Fibroblast of the aortic adventitia (primary cell): Measurements from ENCODE around the gene CLIC3. TPM values are rescaled to one million over a fixed set of nuclear protein-coding genes. Genes with fewer than 3 reads are reported as not detected.
A peak's percentile ranks its signal among the peaks of the same experiment; 100 is the strongest.
"Not testable (repeated sequence)": the region's sequence is repeated elsewhere in the genome, so short reads cannot be mapped to it uniquely, and the experiment has no call there.

Experiments
- DNase-seq: peaks from one replicate; pipeline ENCODE4 v3.0.0-alpha.2; 2010; ENCODE audit warnings: low read depth
- H3K4me3 ChIP-seq: 2 replicates; pipeline ENCODE4 v1.5.1; 2011; ENCODE audit warnings: low read depth, mild to moderate bottlenecking, control low read depth, low read length, moderate library complexity
- total RNA-seq: library from RNA; depleted of rRNA; stranded (reverse); fragments of >200 nt; gene quantifications from 2 replicates; pipeline ENCODE4 v1.2.3, GENCODE V29; 2012; ENCODE audit warnings: low replicate concordance
- TF ChIP-seq, protein P1 (sequence below): IDR thresholded peaks from 2 replicates; pipeline ENCODE4 v1.5.1; 2011; ENCODE audit warnings: mild to moderate bottlenecking, low read length, control low read depth, inconsistent platforms; ENCODE audit not compliant: insufficient read depth

CLIC3 gene
- total RNA-seq, 1 donor = 5.2 TPM

DNA sequence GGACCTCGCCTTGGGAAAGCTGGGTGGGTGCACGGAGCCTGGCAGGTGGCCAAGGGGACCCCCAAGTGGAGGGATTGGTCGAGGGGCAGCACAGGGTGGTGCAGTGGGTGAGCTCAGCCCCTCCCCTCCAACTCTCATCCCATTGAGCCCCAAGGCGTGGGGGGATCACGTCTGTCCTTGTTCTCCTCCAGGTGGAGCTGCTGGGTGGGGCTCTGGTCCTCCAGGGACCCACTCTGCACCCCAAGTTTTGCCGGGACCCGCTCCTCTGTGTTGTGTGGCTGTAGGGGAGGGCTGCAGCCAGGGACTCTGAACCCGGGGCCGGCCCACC lies 39.1 kb upstream of the CLIC3 start:
- H3K4me3 ChIP-seq = no peak overlapping the region
- no peak for DNase-seq
- TF ChIP-seq, protein P1, sequence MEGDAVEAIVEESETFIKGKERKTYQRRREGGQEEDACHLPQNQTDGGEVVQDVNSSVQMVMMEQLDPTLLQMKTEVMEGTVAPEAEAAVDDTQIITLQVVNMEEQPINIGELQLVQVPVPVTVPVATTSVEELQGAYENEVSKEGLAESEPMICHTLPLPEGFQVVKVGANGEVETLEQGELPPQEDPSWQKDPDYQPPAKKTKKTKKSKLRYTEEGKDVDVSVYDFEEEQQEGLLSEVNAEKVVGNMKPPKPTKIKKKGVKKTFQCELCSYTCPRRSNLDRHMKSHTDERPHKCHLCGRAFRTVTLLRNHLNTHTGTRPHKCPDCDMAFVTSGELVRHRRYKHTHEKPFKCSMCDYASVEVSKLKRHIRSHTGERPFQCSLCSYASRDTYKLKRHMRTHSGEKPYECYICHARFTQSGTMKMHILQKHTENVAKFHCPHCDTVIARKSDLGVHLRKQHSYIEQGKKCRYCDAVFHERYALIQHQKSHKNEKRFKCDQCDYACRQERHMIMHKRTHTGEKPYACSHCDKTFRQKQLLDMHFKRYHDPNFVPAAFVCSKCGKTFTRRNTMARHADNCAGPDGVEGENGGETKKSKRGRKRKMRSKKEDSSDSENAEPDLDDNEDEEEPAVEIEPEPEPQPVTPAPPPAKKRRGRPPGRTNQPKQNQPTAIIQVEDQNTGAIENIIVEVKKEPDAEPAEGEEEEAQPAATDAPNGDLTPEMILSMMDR = no peak

DNA sequence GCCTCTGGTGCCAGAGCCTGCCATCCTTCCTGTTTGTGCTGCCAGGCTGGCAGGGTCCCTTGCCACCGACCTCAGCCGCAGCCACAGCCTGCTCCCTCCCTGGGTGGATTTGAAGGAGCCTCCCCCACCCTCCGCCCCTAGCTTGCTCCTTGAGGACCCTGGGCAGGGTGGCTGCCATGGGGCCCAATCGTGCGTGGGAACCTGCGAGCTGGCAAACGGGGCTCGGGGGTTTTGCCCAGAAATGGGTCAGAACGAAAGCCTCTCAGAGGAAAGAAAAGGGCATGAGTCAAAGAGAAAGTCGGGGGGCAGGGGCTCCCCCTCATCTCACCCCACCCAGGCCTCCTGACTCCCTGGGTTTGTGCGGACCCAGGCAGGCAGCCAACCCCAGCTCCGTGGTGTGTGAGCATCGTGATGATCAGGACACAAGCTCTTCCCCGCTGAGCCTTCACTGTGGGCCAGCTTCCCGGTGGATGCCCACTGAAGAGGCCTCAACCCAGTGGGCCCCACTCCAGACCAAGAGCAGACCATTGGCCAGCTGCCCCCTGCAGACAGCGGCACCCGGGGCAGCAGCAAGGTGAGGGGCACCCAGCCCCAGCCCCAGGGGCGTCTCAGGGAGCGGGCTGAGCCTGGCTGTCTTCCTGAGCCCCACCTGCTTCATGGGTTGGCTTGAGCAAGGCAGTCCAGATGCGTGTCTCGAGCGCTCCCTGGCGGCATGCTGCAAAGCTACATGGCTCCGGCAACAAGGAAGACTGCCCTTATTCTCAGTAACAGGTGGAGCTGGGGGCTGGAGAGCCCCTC lies 38.5 kb upstream of the CLIC3 start:
- peak; percentile 85 for DNase-seq
- no peak overlapping the region for H3K4me3 ChIP-seq
- TF ChIP-seq, protein P1 = peak; percentile 93

DNA sequence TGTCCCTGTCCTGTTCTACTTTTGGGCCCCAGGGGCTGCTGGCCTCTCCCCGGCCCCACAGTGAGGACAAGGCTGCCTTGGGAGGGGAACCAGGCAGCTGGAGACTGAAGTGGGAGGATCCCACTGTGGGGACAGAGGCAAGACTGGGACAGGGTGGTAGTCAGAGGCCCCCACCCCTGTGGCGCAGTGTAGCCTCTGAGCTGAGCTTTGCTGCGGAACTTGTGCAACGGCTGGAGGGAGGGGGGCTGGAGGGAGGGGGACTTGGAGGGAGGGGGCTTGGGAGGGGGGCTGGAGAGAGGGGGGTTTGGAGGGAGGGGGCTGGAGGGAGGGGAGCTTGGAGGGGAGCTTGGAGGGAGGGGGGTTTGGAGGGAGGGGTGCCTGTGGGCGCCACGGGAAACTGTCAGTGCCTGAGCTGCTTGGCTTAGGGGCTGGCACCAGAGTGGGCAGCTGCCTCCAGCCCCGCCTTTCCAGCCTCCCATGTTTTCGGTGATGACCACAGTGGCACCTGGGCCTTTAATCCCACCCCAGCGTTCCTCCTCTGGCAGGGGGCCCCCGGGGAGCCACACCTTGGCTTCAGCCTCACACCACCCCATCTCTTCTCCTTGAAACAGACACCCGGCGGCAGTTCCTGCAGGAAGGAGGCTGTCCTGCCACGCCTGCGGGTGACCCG lies 37.8 kb upstream of the CLIC3 start:
- DNase-seq = no peak
- TF ChIP-seq, protein P1 = no peak
- no peak overlapping the region for H3K4me3 ChIP-seq

DNA sequence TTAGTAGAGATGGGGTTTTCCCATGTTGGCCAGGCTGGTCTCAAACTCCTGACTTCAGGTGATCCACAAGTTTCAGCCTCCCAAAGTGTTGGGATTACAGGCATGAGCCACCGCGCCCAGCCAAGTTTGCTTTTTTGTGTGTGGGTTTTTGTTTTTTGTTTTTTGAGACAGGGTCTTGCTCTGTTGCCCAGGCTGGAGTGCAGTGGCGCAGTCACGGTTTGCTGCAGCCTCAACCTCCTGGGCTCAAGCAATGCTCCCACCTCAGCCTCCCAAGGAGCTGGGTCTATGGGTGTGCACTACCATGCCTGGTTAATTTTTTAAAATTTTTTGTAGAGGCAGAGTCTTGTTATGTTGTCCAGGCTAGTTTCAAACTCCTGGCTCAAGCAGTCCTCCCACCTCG lies 37.1 kb upstream of the CLIC3 start:
- not testable (repeated sequence) for H3K4me3 ChIP-seq, DNase-seq

DNA sequence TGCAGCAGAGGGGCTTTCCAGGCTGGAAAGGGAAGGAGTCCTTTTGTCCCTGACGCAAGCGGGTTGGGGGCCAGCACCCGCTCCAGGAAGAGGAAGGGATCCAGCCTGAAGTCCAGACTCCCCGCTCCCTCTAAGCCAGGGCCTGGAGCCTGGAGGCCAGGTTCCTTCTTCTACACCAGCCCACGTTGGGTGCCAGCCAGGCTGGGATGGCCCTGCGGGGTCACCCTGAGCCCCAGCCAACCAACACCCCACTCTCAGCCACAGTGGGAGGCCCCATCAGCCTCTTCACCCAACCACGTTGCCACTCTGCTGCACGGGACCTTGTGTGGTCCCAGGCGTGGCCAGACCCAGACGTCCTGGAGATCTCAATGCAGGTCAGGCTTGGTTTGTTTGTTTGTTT lies 36.5 kb upstream of the CLIC3 start:
- TF ChIP-seq, protein P1 = no peak
- DNase-seq = no peak
- H3K4me3 ChIP-seq = no peak overlapping the region

DNA sequence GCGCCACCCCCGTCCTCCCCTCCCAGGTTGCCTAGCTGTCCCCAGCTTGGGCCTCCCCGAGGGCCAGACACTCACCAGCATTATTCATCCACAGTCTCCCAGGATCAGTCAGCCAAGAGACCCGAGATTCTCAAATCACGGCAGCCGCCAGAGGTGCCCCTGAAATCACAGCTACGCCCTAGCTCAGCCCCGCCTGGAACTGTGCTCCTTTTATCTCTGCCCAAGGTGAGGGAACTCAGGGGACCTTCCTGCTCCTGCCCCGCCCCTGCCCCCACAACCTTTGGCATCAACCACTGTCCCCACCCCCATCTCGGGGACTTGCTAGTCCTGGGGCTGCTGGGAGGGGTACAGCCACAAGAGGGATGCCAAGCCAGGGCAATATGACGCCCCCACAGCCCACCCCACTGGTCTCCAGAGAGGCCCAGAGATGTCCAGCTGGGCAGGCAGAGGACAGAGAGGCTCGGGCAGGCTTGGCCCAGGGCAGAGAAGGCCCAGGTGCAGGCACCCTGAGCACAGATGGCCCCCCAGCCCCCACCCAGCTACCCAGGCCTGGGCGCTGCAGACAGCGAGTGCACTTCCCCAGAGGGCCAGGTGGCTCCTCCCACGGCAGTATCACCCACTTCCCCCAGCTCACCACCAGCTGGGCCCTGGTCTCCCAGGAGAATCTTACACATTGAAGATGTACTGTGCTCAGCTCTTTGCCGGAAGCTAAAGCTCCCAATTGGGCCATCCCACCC lies 35.7 kb upstream of the CLIC3 start, which contains the start of gene FUT7:
Gene FUT7 (minus strand): TSS at position 185 of the 737 bp plus-strand sequence. CDS start 97 bp downstream, at position 88.
- TF ChIP-seq, protein P1 = no peak
- no peak for DNase-seq
- no peak within 1 kb of the TSS for H3K4me3 ChIP-seq
